Immature natural killer cell (primary cell): ENCODE results near the gene ZNF516. TPM values are rescaled to one million over a fixed set of nuclear protein-coding genes. Genes with fewer than 3 reads are reported as not detected.

Experiments used
- DNase-seq, 3 donors: peaks; one replicate each; pipeline ENCODE4 v3.0.0; 2022; ENCODE audit warnings: mixed read lengths in 1 of 3
- H3K27ac Mint-ChIP-seq, 6 donors: one replicate each; pipeline ENCODE4 v1.8.0; 2020; ENCODE audit warnings: mixed read lengths in 6 of 6, mild to moderate bottlenecking in 5 of 6, inconsistent platforms in 4 of 6, moderate library complexity in 3 of 6
- H3K27me3 Mint-ChIP-seq, 3 donors: one replicate each; pipeline ENCODE4 v1.8.0; 2020 to 2021; ENCODE audit warnings: low read depth in 3 of 3, mild to moderate bottlenecking in 3 of 3, mixed read lengths in 3 of 3, moderate library complexity in 3 of 3, inconsistent platforms in 1 of 3
- H3K36me3 Mint-ChIP-seq, 3 donors: one replicate each; pipeline ENCODE4 v1.8.0; 2020; ENCODE audit warnings: mixed read lengths in 3 of 3, inconsistent platforms in 2 of 3, mild to moderate bottlenecking in 2 of 3
- H3K4me1 Mint-ChIP-seq, 2 donors: one replicate each; pipeline ENCODE4 v1.8.0; 2020; ENCODE audit warnings: inconsistent platforms in 2 of 2, mild to moderate bottlenecking in 2 of 2, mixed read lengths in 2 of 2, moderate library complexity in 1 of 2
- H3K4me3 Mint-ChIP-seq, 5 donors: one replicate each; pipeline ENCODE4 v1.8.0; 2020; ENCODE audit warnings: mild to moderate bottlenecking in 5 of 5, mixed read lengths in 5 of 5, inconsistent platforms in 3 of 5, moderate library complexity in 3 of 5
- H3K9me3 Mint-ChIP-seq, 6 donors: one replicate each; pipeline ENCODE4 v1.8.0; 2020; ENCODE audit warnings: mild to moderate bottlenecking in 6 of 6, mixed read lengths in 6 of 6, inconsistent platforms in 4 of 6, moderate library complexity in 3 of 6
- polyA plus RNA-seq, 3 donors: library from polyadenylated mRNA; unstranded; fragments of 300-500 nt; fragmentation: Illumina TruSeq; gene quantifications; one replicate each; pipeline ENCODE4 v1.2.3, GENCODE V29; 2021

The ZNF516 gene
- polyA plus RNA-seq, 3 donors from 2014 or later, result 1.2 to 6.1 (median 2.0) TPM

GRCh38 chr18:76387608-76388007 is 107.4 kb downstream of the ZNF516 start:
- Mint-ChIP-seq H3K27me3 (no peaks in the 10 kb centered on the region), H3K4me3 (peak overlapping the region in 3 of 5 donors; percentile 18 to 86 (median 84)), H3K9me3 (no peaks in the 10 kb centered on the region), H3K36me3 (no peaks in the 10 kb centered on the region), H3K4me1 (peaks cover 74 to 76% of the 10 kb centered on the region in 2 donors), H3K27ac (peak overlapping the region in 1 of 6 donors; percentile 27)
- no peak for DNase-seq

GRCh38 chr18:76386886-76387285 is 108.2 kb downstream of the ZNF516 start:
- peak overlapping the region; percentile 71 to 87 (median 84) for H3K4me3 Mint-ChIP-seq
- H3K27ac Mint-ChIP-seq, result peak overlapping the region in 3 of 6 donors; percentile 16 to 64 (median 58)
- H3K4me1 Mint-ChIP-seq, result peaks cover 75 to 77% of the 10 kb centered on the region in 2 donors
- H3K27me3 Mint-ChIP-seq, result no peaks in the 10 kb centered on the region
- no peak for DNase-seq
- H3K9me3 Mint-ChIP-seq, result no peaks in the 10 kb centered on the region
- no peaks in the 10 kb centered on the region for H3K36me3 Mint-ChIP-seq

GRCh38 chr18:76386071-76386470 is 109.0 kb downstream of the ZNF516 start:
- no peaks in the 10 kb centered on the region for H3K36me3 Mint-ChIP-seq
- no peak for DNase-seq
- peak overlapping the region; percentile 71 to 87 (median 84) for H3K4me3 Mint-ChIP-seq
- peak overlapping the region in 2 of 6 donors; percentile 16 to 54 for H3K27ac Mint-ChIP-seq
- no peaks in the 10 kb centered on the region for H3K27me3 Mint-ChIP-seq
- peaks cover 67 to 72% of the 10 kb centered on the region in 2 donors for H3K4me1 Mint-ChIP-seq
- H3K9me3 Mint-ChIP-seq, result no peaks in the 10 kb centered on the region

DNA sequence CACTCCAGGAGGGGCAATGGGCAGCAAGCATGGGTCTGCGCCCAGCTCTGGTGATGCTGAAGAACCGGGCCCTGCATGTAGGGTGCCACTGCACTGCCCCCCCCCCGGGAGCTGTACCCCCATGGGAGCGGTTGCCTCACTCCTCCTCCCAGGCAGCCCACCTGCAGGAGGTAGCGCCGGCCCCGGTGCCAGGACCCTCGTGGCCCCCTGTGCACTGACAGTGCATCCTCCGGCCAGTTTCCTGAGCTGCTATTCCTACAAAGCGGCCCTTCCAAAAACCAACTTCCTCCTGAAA is 109.4 kb downstream of the ZNF516 start:
- no peak for DNase-seq
- Mint-ChIP-seq H3K9me3 (no peaks in the 10 kb centered on the region), H3K4me3 (no peak overlapping the region), H3K4me1 (peaks cover 63 to 70% of the 10 kb centered on the region in 2 donors), H3K36me3 (no peaks in the 10 kb centered on the region), H3K27ac (no peak overlapping the region), H3K27me3 (no peaks in the 10 kb centered on the region)

- Mint-ChIP-seq H3K27me3 (peaks cover 0 to 2% (median 0%) of the 10 kb centered on the region in 3 donors), H3K36me3 (peaks cover 0 to 1% (median 0%) of the 10 kb centered on the region in 3 donors), H3K4me1 (peaks cover 57 to 64% of the 10 kb centered on the region in 2 donors), H3K27ac (no peak overlapping the region), H3K4me3 (no peak overlapping the region), H3K9me3 (no peaks in the 10 kb centered on the region)
- DNase-seq, result no peak
Observed at GRCh38 chr18:76384861-76385680, 110.0 kb downstream of the ZNF516 start.

GRCh38 chr18:76384114-76384790 is 110.8 kb downstream of the ZNF516 start:
- H3K27me3 Mint-ChIP-seq, result peaks cover 0 to 2% (median 0%) of the 10 kb centered on the region in 3 donors
- H3K4me3 Mint-ChIP-seq, result no peak overlapping the region
- H3K36me3 Mint-ChIP-seq, result peaks cover 0 to 8% (median 5%) of the 10 kb centered on the region in 3 donors
- no peak overlapping the region for H3K27ac Mint-ChIP-seq
- no peaks in the 10 kb centered on the region for H3K9me3 Mint-ChIP-seq
- peaks cover 49 to 56% of the 10 kb centered on the region in 2 donors for H3K4me1 Mint-ChIP-seq
- DNase-seq, result no peak

DNA sequence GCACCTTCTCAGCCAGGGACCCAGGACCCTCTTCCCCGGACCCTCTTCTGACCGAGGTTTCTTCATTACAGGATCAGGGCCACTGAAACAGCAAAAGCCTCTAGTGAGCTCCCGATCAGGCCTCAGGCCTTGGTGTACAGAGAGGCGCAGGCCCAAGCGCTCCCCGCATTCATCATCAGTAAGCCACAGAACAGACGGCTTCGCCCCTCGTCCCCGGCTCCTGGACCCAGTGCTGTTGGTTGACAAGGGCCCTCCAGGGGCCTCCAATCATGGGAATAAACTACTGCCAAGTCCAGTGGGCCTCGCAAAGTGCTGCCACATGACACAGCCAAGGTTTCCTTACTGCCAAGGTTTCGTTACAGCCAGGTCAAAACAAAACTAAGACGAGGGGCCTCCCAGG is 111.4 kb downstream of the ZNF516 start:
- peaks cover 0 to 2% (median 0%) of the 10 kb centered on the region in 3 donors for H3K27me3 Mint-ChIP-seq
- DNase-seq, result no peak
- H3K4me3 Mint-ChIP-seq, result no peak overlapping the region
- H3K27ac Mint-ChIP-seq, result peak overlapping the region in 2 of 6 donors; percentile 11 to 16
- peaks cover 0 to 8% (median 5%) of the 10 kb centered on the region in 3 donors for H3K36me3 Mint-ChIP-seq
- H3K9me3 Mint-ChIP-seq, result no peaks in the 10 kb centered on the region
- H3K4me1 Mint-ChIP-seq, result peaks cover 43 to 51% of the 10 kb centered on the region in 2 donors

GRCh38 chr18:76382275-76382674 is 112.8 kb downstream of the ZNF516 start:
- H3K27ac Mint-ChIP-seq, result peak overlapping the region in 2 of 6 donors; percentile 10 to 26
- peaks cover 0 to 5% (median 0%) of the 10 kb centered on the region in 3 donors for H3K27me3 Mint-ChIP-seq
- H3K4me3 Mint-ChIP-seq, result no peak overlapping the region
- no peaks in the 10 kb centered on the region for H3K9me3 Mint-ChIP-seq
- DNase-seq, result no peak
- peaks cover 0 to 8% (median 5%) of the 10 kb centered on the region in 3 donors for H3K36me3 Mint-ChIP-seq
- H3K4me1 Mint-ChIP-seq, result peaks cover 29 to 37% of the 10 kb centered on the region in 2 donors

DNA sequence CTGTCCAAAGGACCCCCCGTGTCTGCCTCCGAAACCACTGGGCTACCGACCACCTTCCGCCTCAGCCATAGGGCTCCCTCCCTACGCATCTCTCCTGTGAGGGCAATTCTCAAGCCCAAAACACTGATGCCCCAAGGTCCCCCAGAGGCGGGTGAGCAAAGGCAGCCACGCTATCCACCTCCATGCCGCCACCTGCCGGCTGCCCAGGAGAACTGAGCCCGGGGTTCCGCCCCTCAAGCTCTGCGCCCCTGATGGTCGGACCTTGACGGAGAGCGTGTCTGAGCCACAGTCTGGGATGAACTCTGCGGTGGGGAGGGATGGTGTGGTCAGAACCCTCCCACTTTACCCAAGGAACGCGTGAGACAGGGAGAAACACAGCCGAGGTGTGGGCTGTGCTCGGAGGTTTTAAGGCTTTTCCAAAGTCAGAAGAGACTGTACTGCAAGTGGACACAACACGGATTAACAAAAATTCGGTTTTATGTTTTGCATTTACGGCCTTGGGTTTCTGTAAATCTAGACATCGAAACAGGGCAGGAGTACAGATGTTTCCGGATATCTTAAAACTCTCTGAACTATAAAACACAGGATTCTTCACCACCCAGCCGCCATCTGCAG is 114.1 kb downstream of the ZNF516 start:
- no peaks in the 10 kb centered on the region for H3K9me3 Mint-ChIP-seq
- no peak for DNase-seq
- no peak overlapping the region for H3K4me3 Mint-ChIP-seq
- no peak overlapping the region for H3K27ac Mint-ChIP-seq
- peaks cover 0 to 8% (median 5%) of the 10 kb centered on the region in 3 donors for H3K36me3 Mint-ChIP-seq
- peaks cover 0 to 5% (median 0%) of the 10 kb centered on the region in 3 donors for H3K27me3 Mint-ChIP-seq
- peaks cover 28 to 30% of the 10 kb centered on the region in 2 donors for H3K4me1 Mint-ChIP-seq

- H3K4me3 Mint-ChIP-seq, result no peak overlapping the region
- no peaks in the 10 kb centered on the region for H3K9me3 Mint-ChIP-seq
- no peak overlapping the region for H3K27ac Mint-ChIP-seq
- H3K36me3 Mint-ChIP-seq, result peaks cover 0 to 8% (median 5%) of the 10 kb centered on the region in 3 donors
- DNase-seq, result no peak
- H3K27me3 Mint-ChIP-seq, result peaks cover 0 to 7% (median 0%) of the 10 kb centered on the region in 3 donors
- peaks cover 31 to 35% of the 10 kb centered on the region in 2 donors for H3K4me1 Mint-ChIP-seq
Observed at GRCh38 chr18:76380127-76380729, 114.8 kb downstream of the ZNF516 start.

GRCh38 chr18:76379226-76380126 is 115.6 kb downstream of the ZNF516 start:
- Mint-ChIP-seq H3K4me1 (peaks cover 35 to 38% of the 10 kb centered on the region in 2 donors), H3K36me3 (peaks cover 0 to 8% (median 5%) of the 10 kb centered on the region in 3 donors), H3K27me3 (peaks cover 0 to 11% (median 0%) of the 10 kb centered on the region in 3 donors), H3K27ac (no peak overlapping the region), H3K4me3 (no peak overlapping the region), H3K9me3 (no peaks in the 10 kb centered on the region)
- no peak for DNase-seq

GRCh38 chr18:76378526-76379215 is 116.4 kb downstream of the ZNF516 start:
- H3K9me3 Mint-ChIP-seq, result no peaks in the 10 kb centered on the region
- peaks cover 40 to 43% of the 10 kb centered on the region in 2 donors for H3K4me1 Mint-ChIP-seq
- DNase-seq, result no peak
- H3K36me3 Mint-ChIP-seq, result peaks cover 0 to 8% (median 5%) of the 10 kb centered on the region in 3 donors
- no peak overlapping the region for H3K27ac Mint-ChIP-seq
- H3K4me3 Mint-ChIP-seq, result no peak overlapping the region
- peaks cover 0 to 11% (median 0%) of the 10 kb centered on the region in 3 donors for H3K27me3 Mint-ChIP-seq
